ENCODE data around the gene BACH2. TPM values are rescaled to one million over a fixed set of nuclear protein-coding genes. Genes with fewer than 3 reads are reported as not detected.

The BACH2 gene
- total and polyA plus RNA-seq, 2 experiments from 2014 or later = under 0.01 TPM; not detected in 1

GRCh38 chr6:90126839-90127238, 169.8 kb downstream of the BACH2 start:
- peaks cover 11% of the 10 kb centered on the region; the same call in 1 of the 2 replicates for H3K27me3 ChIP-seq (replicated peaks; ENCODE audit: insufficient read depth)
- H3K9me2 ChIP-seq (ENCODE audit: insufficient read depth) = no peaks in the 10 kb centered on the region
- H3K27ac ChIP-seq = no peak overlapping the region
- no peaks in the 10 kb centered on the region for H3K79me2 ChIP-seq (ENCODE audit: insufficient read depth)
- H3K9me3 ChIP-seq (ENCODE audit: low read depth) = no peaks in the 10 kb centered on the region
- in situ Hi-C loops (cut with MboI) = no loop called here
- H3F3A ChIP-seq (ENCODE audit: insufficient read depth) = peaks cover 11% of the 10 kb centered on the region
- no peak overlapping the region for H2AFZ ChIP-seq
- no peak for TF ChIP-seq EZH2phosphoT487 (IDR thresholded peaks at IDR 0.05; ENCODE audit: insufficient read depth, low read depth)
- no peak for TF ChIP-seq EZH2 (IDR thresholded peaks at IDR 0.05; ENCODE audit: insufficient read depth, poor library complexity, severe bottlenecking)
- H3K4me2 ChIP-seq (ENCODE audit: unreplicated experiment) = no peak overlapping the region
- no peaks in the 10 kb centered on the region for H3K36me3 ChIP-seq (ENCODE audit: low read depth)
- H3K4me1 ChIP-seq (ENCODE audit: insufficient read depth) = peaks cover 14% of the 10 kb centered on the region
- H3K4me3 ChIP-seq = no peak overlapping the region
- DNase-seq = no peak
- no peaks in the 10 kb centered on the region for H4K20me1 ChIP-seq (ENCODE audit: insufficient read depth)
- WGBS, 2 experiments (ENCODE audit: low coverage in 1 of 2, low lambda C conversion rate in 2 of 2, missing lambda C conversion rate in 2 of 2) = 90 to 95% methylated on average over 4 of the region's 4 CpGs
- H3K9ac ChIP-seq = no peak overlapping the region

GRCh38 chr6:90126181-90126580, 170.5 kb downstream of the BACH2 start:
- no peak overlapping the region for H3K4me2 ChIP-seq (ENCODE audit: unreplicated experiment)
- no peak overlapping the region for H2AFZ ChIP-seq
- DNase-seq = no peak
- H3K27ac ChIP-seq = no peak overlapping the region
- no peak overlapping the region for H3K4me3 ChIP-seq
- 80 to 81% methylated on average over 5 of the region's 5 CpGs for WGBS, 2 experiments (ENCODE audit: low coverage in 1 of 2, low lambda C conversion rate in 2 of 2, missing lambda C conversion rate in 2 of 2)
- no peaks in the 10 kb centered on the region for H3K79me2 ChIP-seq (ENCODE audit: insufficient read depth)
- H3K9me2 ChIP-seq (ENCODE audit: insufficient read depth) = no peaks in the 10 kb centered on the region
- H3K9me3 ChIP-seq (ENCODE audit: low read depth) = no peaks in the 10 kb centered on the region
- peaks cover 8% of the 10 kb centered on the region for H3K4me1 ChIP-seq (ENCODE audit: insufficient read depth)
- H3F3A ChIP-seq (ENCODE audit: insufficient read depth) = peaks cover 9% of the 10 kb centered on the region
- H3K36me3 ChIP-seq (ENCODE audit: low read depth) = no peaks in the 10 kb centered on the region
- H3K27me3 ChIP-seq (replicated peaks; ENCODE audit: insufficient read depth) = peaks cover 11% of the 10 kb centered on the region; the same call in 1 of the 2 replicates
- no peak for TF ChIP-seq EZH2 (IDR thresholded peaks at IDR 0.05; ENCODE audit: insufficient read depth, poor library complexity, severe bottlenecking)
- TF ChIP-seq EZH2phosphoT487 (IDR thresholded peaks at IDR 0.05; ENCODE audit: insufficient read depth, low read depth) = no peak
- no peaks in the 10 kb centered on the region for H4K20me1 ChIP-seq (ENCODE audit: insufficient read depth)
- in situ Hi-C loops (cut with MboI) = no loop called here
- no peak overlapping the region for H3K9ac ChIP-seq

- no peak overlapping the region for H3K4me2 ChIP-seq (ENCODE audit: unreplicated experiment)
- no peak overlapping the region for H3K27ac ChIP-seq
- H2AFZ ChIP-seq = no peak overlapping the region
- no peaks in the 10 kb centered on the region for H3K9me3 ChIP-seq (ENCODE audit: low read depth)
- in situ Hi-C loops (cut with MboI) = no loop called here
- H3F3A ChIP-seq (ENCODE audit: insufficient read depth) = no peaks in the 10 kb centered on the region; the same call in 1 of the 2 replicates
- H3K27me3 ChIP-seq (replicated peaks; ENCODE audit: insufficient read depth) = peaks cover 11% of the 10 kb centered on the region; the same call in 1 of the 2 replicates
- H3K9ac ChIP-seq = no peak overlapping the region
- 71 to 75% methylated on average over 5 of the region's 5 CpGs for WGBS, 2 experiments (ENCODE audit: low coverage in 1 of 2, low lambda C conversion rate in 2 of 2, missing lambda C conversion rate in 2 of 2)
- H3K36me3 ChIP-seq (ENCODE audit: low read depth) = no peaks in the 10 kb centered on the region
- H3K79me2 ChIP-seq (ENCODE audit: insufficient read depth) = no peaks in the 10 kb centered on the region
- H3K4me1 ChIP-seq (ENCODE audit: insufficient read depth) = 0 out of 2 replicates have a peak, but pooled peaks cover 3% of the 10 kb centered on the region
- H3K4me3 ChIP-seq = no peak overlapping the region
- H4K20me1 ChIP-seq (ENCODE audit: insufficient read depth) = no peaks in the 10 kb centered on the region
- DNase-seq = no peak
- no peaks in the 10 kb centered on the region for H3K9me2 ChIP-seq (ENCODE audit: insufficient read depth)
- TF ChIP-seq EZH2 (IDR thresholded peaks at IDR 0.05; ENCODE audit: insufficient read depth, poor library complexity, severe bottlenecking) (no peak), EZH2phosphoT487 (IDR thresholded peaks at IDR 0.05; ENCODE audit: insufficient read depth, low read depth) (no peak)
Measured at GRCh38 chr6:90124874-90125510, 171.7 kb downstream of the BACH2 start.

GRCh38 chr6:90123831-90124230, 172.8 kb downstream of the BACH2 start:
- H3K9me2 ChIP-seq (ENCODE audit: insufficient read depth) = no peaks in the 10 kb centered on the region
- H4K20me1 ChIP-seq (ENCODE audit: insufficient read depth) = no peaks in the 10 kb centered on the region
- WGBS, 2 experiments (ENCODE audit: low coverage in 1 of 2, low lambda C conversion rate in 2 of 2, missing lambda C conversion rate in 2 of 2) = 88 to 90% methylated on average over 7 of the region's 7 CpGs
- H3K27me3 ChIP-seq (replicated peaks; ENCODE audit: insufficient read depth) = peaks cover 11% of the 10 kb centered on the region; the same call in 1 of the 2 replicates
- H3K27ac ChIP-seq = no peak overlapping the region
- H3K4me1 ChIP-seq (ENCODE audit: insufficient read depth) = 0 out of 2 replicates have a peak, but pooled peaks cover 3% of the 10 kb centered on the region
- DNase-seq = peak; percentile 42
- in situ Hi-C loops (cut with MboI) = no loop called here
- H3K36me3 ChIP-seq (ENCODE audit: low read depth) = no peaks in the 10 kb centered on the region
- H3K4me3 ChIP-seq = no peak overlapping the region
- H3K79me2 ChIP-seq (ENCODE audit: insufficient read depth) = no peaks in the 10 kb centered on the region
- H3K9me3 ChIP-seq (ENCODE audit: low read depth) = no peaks in the 10 kb centered on the region
- no peak overlapping the region for H3K4me2 ChIP-seq (ENCODE audit: unreplicated experiment)
- H2AFZ ChIP-seq = no peak overlapping the region
- TF ChIP-seq EZH2phosphoT487 (IDR thresholded peaks at IDR 0.05; ENCODE audit: insufficient read depth, low read depth) (no peak), EZH2 (IDR thresholded peaks at IDR 0.05; ENCODE audit: insufficient read depth, poor library complexity, severe bottlenecking) (no peak)
- no peak overlapping the region for H3K9ac ChIP-seq
- no peaks in the 10 kb centered on the region; the same call in 1 of the 2 replicates for H3F3A ChIP-seq (ENCODE audit: insufficient read depth)

Data from GM23248 (cell line).